GM06990 (cell line): ENCODE data around the gene KIRREL2.

ENCODE experiments used
- DNase-seq: peaks from one replicate; pipeline ENCODE4 v3.0.0-alpha.2; 2011; ENCODE audit not compliant: insufficient read length; ENCODE audit errors: extremely low read depth
- H3K27me3 ChIP-seq: replicated peaks from 2 replicates; pipeline ENCODE4 v1.6.0; 2011; ENCODE audit warnings: low read length; ENCODE audit not compliant: control insufficient read depth, insufficient read depth
- H3K36me3 ChIP-seq: 2 replicates; pipeline ENCODE4 v1.5.1; 2011; ENCODE audit warnings: low read length; ENCODE audit not compliant: control insufficient read depth, insufficient read depth
- H3K4me3 ChIP-seq: replicated peaks from 2 replicates; pipeline ENCODE4 v1.5.1; 2011; ENCODE audit warnings: low read depth, mild to moderate bottlenecking, control low read depth, low read length
- CTCF ChIP-seq: IDR thresholded peaks from 2 replicates; pipeline ENCODE4 v1.5.1; 2011; ENCODE audit warnings: low read length, control low read depth, mild to moderate bottlenecking, inconsistent platforms; ENCODE audit not compliant: insufficient read depth, poor library complexity, severe bottlenecking

KIRREL2 gene

DNA sequence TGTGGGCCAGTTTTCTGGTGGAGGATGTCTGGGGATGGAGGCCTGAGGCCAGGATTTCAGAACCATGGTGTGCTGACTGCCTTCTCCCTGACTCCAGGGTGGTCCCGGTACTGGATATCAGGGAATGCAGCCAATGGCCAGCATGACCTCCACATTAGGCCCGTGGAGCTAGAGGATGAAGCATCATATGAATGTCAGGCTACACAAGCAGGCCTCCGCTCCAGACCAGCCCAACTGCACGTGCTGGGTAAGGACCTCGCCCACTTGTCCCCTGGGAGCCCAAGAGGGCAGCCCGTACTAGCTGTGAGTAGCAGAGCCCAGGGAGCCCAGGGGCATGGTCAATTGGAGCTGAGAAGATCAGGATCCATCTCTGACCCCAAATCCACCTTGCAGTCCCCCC lies 1.6 kb downstream of the KIRREL2 start:
- no peaks in the 10 kb centered on the region for H3K36me3 ChIP-seq
- DNase-seq = no peak
- H3K27me3 ChIP-seq = peaks cover 3% of the 10 kb centered on the region
- TF ChIP-seq CTCF = no peak
- H3K4me3 ChIP-seq = no peak overlapping the region

DNA sequence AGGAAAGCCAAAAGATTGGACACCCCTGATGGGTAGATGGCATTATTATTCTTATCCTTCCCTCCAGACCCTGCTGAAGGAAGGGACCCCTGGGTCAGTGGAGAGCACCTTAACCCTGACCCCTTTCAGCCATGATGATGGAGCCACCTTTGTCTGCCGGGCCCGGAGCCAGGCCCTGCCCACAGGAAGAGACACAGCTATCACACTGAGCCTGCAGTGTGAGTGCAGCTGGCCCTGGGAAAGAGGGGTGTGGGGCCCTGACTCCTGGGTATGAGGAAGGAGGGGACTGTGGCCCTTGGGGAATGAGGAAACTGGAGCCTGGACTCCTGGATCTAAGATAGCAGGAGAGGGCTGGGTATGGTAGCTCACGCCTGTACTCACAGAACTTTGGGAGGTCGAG lies 2.7 kb downstream of the KIRREL2 start:
- no peak for DNase-seq
- TF ChIP-seq CTCF = no peak
- Histone ChIP-seq H3K4me3 (no peak overlapping the region), H3K27me3 (peaks cover 3% of the 10 kb centered on the region; the same call in 1 of the 2 replicates), H3K36me3 (no peaks in the 10 kb centered on the region)

- DNase-seq = no peak
- H3K36me3 ChIP-seq = no peaks in the 10 kb centered on the region
- no peak for TF ChIP-seq CTCF
- peaks cover 3% of the 10 kb centered on the region; the same call in 1 of the 2 replicates for H3K27me3 ChIP-seq
- H3K4me3 ChIP-seq = no peak overlapping the region
Measured at GRCh38 chr19:35860436-35860817, 3.7 kb downstream of the KIRREL2 start.

GRCh38 chr19:35860818-35861639 lies 4.3 kb downstream of the KIRREL2 start:
- TF ChIP-seq CTCF = no peak
- Histone ChIP-seq H3K4me3 (no peak overlapping the region), H3K27me3 (peaks cover 3% of the 10 kb centered on the region; the same call in 1 of the 2 replicates), H3K36me3 (no peaks in the 10 kb centered on the region)
- no peak for DNase-seq

DNA sequence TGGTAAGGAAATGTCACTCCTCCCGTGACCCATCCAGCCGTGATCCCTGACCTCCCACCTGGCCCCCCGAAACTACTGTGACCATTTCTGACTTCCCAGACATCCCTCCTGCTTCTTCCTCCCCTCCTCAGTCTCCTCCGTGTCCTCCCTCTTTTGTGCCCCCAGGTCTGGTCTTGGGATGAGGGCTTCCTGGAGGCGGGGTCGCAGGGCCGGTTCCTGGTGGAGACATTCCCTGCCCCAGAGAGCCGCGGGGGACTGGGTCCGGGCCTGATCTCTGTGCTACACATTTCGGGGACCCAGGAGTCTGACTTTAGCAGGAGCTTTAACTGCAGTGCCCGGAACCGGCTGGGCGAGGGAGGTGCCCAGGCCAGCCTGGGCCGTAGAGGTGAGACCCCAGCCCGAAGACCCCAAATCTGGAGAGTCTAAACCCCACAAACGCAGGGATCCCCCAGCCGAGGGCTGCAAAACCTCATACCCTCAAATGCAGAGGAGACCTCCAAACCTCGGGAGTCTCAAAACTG lies 5.0 kb downstream of the KIRREL2 start:
- TF ChIP-seq CTCF = no peak
- H3K27me3 ChIP-seq = peaks cover 3% of the 10 kb centered on the region; the same call in 1 of the 2 replicates
- no peak for DNase-seq
- no peak overlapping the region for H3K4me3 ChIP-seq
- no peaks in the 10 kb centered on the region for H3K36me3 ChIP-seq
